ENCODE measurements around the gene EIF4A2. TPM values are rescaled to one million over a fixed set of nuclear protein-coding genes. Genes with fewer than 3 reads are reported as not detected.
A peak's percentile ranks its signal among the peaks of the same experiment; 100 is the strongest.

The EIF4A2 gene
- total RNA-seq, 2 donors from 2014 or later = 337 to 366 TPM

DNA sequence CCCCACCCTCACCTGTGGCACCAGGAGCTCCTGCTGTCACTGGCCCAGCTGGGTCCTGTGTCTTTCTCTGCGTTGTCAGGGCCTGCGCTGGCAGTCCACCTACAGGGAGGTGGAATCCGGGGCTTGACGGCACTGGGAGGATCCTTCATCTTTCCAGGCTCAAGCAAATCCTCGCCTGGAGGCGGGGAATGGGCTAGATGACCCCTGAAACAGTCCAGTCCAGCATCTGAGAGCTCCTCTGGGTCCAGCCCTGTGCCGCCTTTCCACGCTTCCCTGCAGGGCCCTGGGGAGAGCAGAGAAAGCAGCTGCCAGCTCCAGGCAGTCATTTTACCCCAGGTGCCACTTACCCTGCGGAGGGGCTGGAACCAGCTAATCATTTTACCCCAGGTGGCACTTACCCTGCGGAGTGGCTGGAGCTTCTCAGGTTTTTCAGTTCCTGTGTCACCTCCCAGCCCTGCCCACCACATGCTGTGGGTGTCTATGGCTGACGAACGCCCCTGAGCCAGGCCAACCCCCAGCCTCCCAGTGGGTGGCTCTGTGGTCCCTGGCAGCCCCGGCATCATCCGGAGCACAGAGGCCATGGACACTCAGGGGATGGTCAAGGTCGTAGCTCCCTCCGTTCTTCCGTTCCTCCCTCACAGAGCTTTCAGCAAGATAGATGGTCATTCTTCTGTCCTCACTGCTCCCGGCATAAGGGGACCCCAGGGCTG, 41.2 kb downstream of the EIF4A2 start:
- H3K27me3 ChIP-seq = peaks cover 21% of the 10 kb centered on the region
- no peak for DNase-seq
- intact Hi-C loops (cut with DNase I) = loop anchor here (5.0 kb wide), 1 partner anchor 207 kb away; no protein-coding TSS in a partner anchor

DNA sequence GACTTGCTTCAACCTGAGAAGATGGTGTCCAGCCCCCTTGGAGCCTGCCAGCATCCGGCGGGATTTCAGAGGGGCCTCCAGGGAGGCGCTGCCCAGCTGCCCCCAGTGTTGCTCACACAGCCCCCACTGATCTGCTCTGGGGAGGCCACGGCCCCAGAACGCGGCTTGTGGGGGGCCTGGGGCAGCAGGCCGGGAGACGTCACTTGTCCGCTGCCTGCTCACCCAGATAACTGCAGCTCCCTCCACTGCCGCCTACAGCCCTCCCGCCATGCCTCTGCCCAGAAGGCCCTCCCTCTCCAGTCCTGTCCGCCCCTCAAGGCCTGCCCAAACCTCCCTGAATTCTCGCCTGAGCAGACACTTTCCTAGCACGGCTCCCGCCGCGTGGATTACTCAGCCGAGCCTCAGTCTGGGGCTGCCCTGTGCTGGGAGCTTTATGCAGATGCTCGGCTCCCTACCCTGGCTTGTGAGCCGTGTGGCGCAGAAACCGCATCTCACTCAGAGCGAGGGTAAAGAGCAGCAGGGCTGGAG, 42.0 kb downstream of the EIF4A2 start:
- Histone ChIP-seq H3K36me3 (no peaks in the 10 kb centered on the region), H3K4me3 (no peak overlapping the region), H3K4me1 (no peaks in the 10 kb centered on the region), H3K27me3 (peaks cover 26% of the 10 kb centered on the region), H3K27ac (no peak overlapping the region), H3K9me3 (no peaks in the 10 kb centered on the region), H3K9ac (ENCODE audit: low read depth in 2 of 2, low read length in 2 of 2) (no peak overlapping the region)
- intact Hi-C loops (cut with DNase I) = no loop called here
- no peak for DNase-seq
- TF ChIP-seq, protein P1, sequence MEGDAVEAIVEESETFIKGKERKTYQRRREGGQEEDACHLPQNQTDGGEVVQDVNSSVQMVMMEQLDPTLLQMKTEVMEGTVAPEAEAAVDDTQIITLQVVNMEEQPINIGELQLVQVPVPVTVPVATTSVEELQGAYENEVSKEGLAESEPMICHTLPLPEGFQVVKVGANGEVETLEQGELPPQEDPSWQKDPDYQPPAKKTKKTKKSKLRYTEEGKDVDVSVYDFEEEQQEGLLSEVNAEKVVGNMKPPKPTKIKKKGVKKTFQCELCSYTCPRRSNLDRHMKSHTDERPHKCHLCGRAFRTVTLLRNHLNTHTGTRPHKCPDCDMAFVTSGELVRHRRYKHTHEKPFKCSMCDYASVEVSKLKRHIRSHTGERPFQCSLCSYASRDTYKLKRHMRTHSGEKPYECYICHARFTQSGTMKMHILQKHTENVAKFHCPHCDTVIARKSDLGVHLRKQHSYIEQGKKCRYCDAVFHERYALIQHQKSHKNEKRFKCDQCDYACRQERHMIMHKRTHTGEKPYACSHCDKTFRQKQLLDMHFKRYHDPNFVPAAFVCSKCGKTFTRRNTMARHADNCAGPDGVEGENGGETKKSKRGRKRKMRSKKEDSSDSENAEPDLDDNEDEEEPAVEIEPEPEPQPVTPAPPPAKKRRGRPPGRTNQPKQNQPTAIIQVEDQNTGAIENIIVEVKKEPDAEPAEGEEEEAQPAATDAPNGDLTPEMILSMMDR (IDR thresholded peaks at IDR 0.05) = no peak

More for the DNA sequence above, 41.2 kb downstream of the EIF4A2 start:
- TF ChIP-seq, protein P1 (IDR thresholded peaks at IDR 0.05) = no peak
- Histone ChIP-seq H3K27ac (no peak overlapping the region), H3K36me3 (no peaks in the 10 kb centered on the region), H3K4me1 (no peaks in the 10 kb centered on the region), H3K9me3 (no peaks in the 10 kb centered on the region), H3K9ac (ENCODE audit: low read depth in 2 of 2, low read length in 2 of 2) (no peak overlapping the region), H3K4me3 (no peak overlapping the region)

- no peak overlapping the region for H3K4me3 ChIP-seq
- no peaks in the 10 kb centered on the region for H3K36me3 ChIP-seq
- H3K27ac ChIP-seq = no peak overlapping the region
- H3K4me1 ChIP-seq = no peaks in the 10 kb centered on the region
- no peak for DNase-seq
- peaks cover 26% of the 10 kb centered on the region for H3K27me3 ChIP-seq
- H3K9me3 ChIP-seq = no peaks in the 10 kb centered on the region
- TF ChIP-seq, protein P1 (IDR thresholded peaks at IDR 0.05) = no peak
- intact Hi-C loops (cut with DNase I) = no loop called here
- H3K9ac ChIP-seq (ENCODE audit: low read depth in 2 of 2, low read length in 2 of 2) = no peak overlapping the region
These were observed 42.6 kb downstream of the EIF4A2 start for GRCh38 chr3:186825872-186826409.

DNA sequence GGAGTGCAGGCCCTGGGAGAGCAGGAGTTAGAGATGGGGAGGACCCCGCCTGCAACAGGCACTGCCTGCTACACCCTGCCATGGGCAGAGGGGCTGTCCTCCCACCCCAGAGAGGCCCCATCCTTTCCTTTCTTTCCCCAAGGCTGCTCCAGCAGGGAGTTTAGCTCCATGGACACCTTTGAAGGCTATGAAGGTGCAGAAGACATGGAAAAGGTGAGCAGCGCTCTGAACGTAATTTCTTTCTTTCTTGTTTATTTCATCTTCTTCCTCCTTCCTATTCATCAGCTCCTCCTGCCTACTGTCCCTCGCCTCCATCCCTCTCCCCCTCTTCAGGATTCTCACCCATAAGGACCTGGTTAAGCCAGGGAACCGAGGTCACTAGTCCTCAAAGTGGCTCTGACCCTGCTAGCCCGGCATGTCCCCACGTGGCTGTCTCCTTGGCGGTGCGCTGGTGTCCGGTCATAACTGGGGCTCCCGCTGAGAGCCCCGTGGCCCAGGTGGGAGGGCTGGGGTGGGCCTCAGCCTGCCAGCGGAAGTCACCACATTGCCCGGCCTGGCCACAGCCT, 43.1 kb downstream of the EIF4A2 start:
- H3K27ac ChIP-seq = no peak overlapping the region

More for the DNA sequence above, 43.1 kb downstream of the EIF4A2 start:
- H3K4me3 ChIP-seq = peak overlapping the region; percentile 56
- H3K27me3 ChIP-seq = peaks cover 26% of the 10 kb centered on the region
- intact Hi-C loops (cut with DNase I) = no loop called here
- H3K9me3 ChIP-seq = no peaks in the 10 kb centered on the region
- H3K4me1 ChIP-seq = no peaks in the 10 kb centered on the region
- TF ChIP-seq, protein P1 (IDR thresholded peaks at IDR 0.05) = no peak
- H3K36me3 ChIP-seq = no peaks in the 10 kb centered on the region
- peak; percentile 32 for DNase-seq
- peak overlapping the region in 1 of 2 donors; percentile 81 for H3K9ac ChIP-seq (ENCODE audit: low read depth in 2 of 2, low read length in 2 of 2)
